CD4-positive, alpha-beta T cell treated with Interleukin-4 for 4 hours (primary cell): ENCODE results near the gene ARL6IP4.

Experiments used
- DNase-seq: peaks from one replicate; pipeline ENCODE4 v3.0.0-alpha.2; 2020

ARL6IP4 gene

DNA sequence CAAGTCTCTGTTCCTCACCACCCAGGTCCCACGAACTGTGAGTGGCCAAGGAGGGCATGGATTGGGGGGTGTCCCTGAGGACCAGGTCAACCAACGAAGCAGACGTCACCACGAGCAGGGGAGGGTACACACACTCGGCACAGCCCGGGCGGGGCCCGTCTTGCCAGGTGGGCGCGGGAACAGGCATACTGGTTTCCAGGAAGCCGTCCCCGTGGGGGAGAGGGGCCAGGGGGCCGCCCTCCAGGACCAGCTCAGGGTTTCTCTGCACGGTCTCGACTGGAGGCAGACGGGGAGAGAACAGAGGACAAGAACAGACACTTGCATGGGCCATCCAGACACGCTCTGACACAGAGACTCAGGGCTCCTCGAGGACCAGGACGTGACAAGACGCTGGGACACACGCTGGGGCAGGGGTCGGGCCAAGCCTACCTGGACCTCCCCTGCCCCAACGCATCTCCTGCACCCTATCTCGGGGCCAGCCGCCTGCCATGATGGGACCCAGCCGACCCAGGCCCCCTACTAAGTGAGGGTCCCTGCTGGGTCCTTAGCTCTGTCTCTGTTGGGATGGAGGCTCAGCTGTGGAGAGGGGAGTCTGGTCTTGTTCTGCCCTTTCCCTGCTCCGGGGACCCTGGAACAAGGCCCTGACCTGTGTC lies 11.3 kb downstream of the ARL6IP4 start:
- no peak for DNase-seq

GRCh38 chr12:122992386-122992785 lies 11.9 kb downstream of the ARL6IP4 start:
- DNase-seq: no peak

- no peak for DNase-seq
These were observed 13.7 kb downstream of the ARL6IP4 start for GRCh38 chr12:122994140-122994675.

DNA sequence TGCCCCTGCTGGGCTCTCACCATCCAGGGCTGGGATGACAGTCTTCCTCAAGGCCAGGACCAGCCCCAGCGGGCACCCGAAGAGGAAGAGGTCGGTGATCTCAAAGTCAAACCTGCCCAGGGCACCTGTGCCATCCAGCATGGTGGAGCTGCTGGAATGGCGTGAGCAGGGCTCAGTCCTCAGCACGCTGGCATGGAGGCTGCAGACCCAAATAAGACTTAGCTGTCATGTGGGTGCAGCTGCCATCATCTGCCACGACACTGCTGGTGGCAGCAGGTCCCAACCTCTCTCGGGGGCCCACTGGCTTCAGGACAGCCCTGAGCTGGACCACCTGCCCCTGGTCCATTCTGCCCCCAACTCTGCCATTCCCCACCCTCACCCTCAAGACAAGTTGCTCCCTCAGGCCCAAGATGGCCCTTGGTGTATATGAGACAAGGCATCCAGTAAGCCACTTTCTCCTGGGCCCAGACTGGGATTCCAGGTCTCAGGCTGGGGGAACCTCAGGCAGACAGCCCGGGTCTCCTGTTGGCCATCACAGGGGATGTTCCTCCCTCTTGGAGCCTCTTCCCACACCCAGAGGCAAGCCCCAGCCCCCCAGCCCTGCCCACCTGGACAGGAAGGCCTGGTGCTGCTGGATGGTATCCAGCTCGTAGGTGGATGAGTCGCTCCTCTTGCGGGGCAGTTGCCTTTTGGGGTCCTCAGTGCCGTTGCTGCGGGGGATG lies 14.5 kb downstream of the ARL6IP4 start:
- DNase-seq: no peak

DNA sequence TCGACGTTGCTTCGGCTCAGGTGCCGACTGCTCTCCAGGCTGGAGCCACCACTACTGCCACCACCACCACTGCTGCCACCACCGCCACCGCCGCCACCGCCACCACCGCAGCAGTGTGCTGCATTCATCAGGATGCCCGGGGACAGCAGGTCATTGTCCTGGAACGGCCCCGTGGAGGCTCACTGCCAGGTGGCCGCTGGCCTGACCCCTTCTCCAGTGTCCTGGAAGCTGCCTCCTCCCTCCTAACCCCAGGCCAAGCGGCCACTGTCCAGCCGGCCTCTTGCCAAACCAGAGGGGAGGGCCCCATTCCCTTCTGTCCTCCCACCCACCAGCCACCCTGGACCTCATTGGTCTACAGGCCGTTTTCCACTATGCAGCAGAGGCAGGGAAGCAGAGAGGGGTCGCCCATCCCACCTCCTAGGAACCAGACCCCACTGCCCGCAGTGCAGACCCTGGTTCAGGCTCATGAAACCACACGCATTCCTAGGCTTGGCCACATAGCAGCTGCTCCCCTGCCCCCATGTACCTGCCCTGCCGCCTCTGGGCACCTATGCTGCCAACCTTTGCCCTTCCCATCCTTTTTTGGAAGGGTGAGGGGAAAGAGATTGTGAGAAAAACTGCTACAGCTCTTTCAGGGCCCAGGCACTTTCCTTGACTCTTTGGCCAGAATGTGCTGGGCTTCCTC lies 15.2 kb downstream of the ARL6IP4 start:
- no peak for DNase-seq

GRCh38 chr12:122996188-122996601 lies 15.7 kb downstream of the ARL6IP4 start:
- DNase-seq: no peak

- DNase-seq: no peak
These were observed 16.3 kb downstream of the ARL6IP4 start for GRCh38 chr12:122996621-122997342.

DNA sequence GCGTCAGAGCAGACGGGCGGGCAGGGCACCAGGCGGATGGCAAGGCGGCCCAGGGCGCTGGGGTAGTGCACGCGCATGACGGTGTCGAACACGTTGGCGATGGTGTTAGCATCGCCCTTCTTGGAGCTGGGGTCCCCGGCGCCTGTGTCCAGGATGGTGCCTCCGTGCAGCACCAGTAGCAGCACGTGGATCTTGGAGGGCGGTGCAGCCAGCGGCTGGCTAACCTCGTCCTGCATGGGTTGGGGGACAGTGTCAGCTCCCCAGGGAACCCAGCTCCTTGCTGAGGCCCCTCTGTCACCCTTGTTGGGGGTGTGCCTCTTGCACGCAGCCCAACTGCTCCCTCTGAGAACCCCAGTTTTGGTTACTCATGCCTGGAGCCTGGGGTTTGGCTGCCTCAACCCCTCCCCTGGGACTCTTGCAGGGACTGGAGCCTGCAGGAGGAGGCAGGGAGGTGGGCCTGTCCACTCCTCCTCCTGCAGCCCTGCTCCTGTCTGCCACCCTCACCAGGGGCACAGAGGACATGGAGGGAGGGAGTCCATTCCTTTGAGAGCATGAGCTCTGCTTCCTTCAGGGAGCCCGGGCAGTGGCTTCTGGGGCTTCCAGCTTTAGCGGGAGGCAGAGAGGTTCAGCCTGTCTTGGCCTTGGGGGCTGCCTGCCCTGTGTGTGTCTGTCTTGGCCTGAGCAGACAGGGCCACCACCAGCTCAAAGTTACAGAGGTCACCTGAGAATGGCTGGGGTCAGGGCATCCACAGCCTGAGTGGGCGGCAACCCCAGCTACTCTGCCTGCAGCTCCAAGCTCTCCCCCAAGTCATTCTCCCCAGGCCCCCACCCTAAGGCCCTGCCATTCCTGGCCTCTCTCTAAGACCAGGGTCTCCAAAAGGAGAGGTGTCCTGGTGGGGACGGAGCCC lies 17.1 kb downstream of the ARL6IP4 start:
- DNase-seq: no peak

DNA sequence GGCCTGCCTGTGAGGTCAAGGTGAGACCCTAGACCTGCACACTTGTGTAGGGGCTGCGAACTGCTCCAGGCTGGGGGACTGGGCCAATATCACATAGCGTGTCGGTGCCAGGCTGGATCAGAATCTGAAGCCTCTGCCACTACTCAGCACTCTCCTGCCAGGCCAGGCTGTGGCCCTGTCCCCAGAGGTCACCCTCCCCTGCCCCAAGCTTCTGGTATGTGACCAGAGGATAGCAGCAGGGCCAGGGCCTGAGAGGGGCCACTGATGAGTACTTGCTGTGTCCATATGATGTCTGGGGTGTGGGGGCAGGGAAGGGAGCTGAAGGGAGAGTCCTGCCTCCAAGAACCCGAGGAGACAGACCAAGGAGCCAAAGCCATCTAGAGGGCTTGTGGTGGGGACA lies 17.8 kb downstream of the ARL6IP4 start:
- no peak for DNase-seq

GRCh38 chr12:122999196-122999946 lies 18.9 kb downstream of the ARL6IP4 start:
- no peak for DNase-seq

- DNase-seq: no peak
These were observed 19.5 kb downstream of the ARL6IP4 start for GRCh38 chr12:122999986-123000420.

DNA sequence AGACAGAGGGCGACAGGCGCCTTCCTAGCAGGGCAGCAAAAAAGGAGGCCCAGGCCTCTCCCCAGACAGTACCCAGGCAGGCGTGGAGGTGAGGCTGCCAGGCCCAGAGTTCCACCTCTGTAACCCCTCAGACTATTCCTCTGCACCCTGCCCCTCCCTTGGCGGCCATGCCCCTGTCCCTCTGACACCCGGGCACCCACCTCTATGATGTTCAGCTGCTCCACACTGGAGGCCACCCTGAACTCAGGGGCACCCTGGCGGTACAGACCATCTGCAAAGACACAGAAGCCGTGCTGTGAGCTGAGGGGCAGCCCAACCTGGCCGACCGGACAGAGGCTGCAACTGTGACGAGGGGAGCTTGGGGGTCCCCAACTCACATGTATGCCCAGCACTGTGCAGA lies 20.1 kb downstream of the ARL6IP4 start:
- no peak for DNase-seq

DNA sequence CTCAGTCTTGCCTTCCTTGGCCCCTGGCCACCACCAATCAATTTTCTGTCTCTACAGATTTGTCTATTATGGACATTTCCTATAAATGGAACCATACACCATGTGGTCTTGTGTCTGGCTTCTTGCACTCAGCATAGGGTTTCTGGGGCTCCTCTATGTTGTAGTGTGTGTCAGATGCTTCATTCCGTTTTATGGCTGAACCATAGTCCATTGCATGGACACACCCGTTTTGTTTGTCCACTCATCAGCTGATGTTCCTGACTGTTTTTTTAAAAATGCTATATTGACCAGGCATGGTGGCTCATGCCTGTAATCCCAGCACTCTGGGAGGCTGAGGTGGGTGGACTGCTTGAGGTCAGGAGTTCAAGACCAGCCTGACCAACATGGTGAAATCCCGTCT lies 21.0 kb downstream of the ARL6IP4 start:
- DNase-seq: no peak

DNA sequence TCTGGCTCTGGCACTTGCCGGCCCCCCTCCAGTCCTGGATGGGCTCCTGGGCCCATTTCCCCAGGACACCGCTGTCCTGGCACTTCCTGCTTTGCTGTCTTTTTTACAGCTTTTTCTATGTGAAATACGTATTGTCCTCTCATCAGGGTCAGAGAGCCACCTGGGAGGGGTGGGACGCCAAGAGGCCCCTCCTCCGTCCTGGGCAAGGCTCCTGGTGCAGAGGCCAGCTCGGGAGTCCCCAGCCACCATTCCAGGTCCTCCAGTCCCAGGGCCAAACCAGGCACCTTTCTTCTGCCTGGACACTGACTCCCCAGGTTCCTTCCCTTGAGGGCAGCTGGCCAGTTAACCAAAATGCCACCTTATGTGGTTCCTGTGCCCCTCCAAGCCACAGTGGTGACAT lies 22.8 kb downstream of the ARL6IP4 start:
- DNase-seq: no peak

- no peak for DNase-seq
These were observed 23.8 kb downstream of the ARL6IP4 start for GRCh38 chr12:123004287-123004686.

DNA sequence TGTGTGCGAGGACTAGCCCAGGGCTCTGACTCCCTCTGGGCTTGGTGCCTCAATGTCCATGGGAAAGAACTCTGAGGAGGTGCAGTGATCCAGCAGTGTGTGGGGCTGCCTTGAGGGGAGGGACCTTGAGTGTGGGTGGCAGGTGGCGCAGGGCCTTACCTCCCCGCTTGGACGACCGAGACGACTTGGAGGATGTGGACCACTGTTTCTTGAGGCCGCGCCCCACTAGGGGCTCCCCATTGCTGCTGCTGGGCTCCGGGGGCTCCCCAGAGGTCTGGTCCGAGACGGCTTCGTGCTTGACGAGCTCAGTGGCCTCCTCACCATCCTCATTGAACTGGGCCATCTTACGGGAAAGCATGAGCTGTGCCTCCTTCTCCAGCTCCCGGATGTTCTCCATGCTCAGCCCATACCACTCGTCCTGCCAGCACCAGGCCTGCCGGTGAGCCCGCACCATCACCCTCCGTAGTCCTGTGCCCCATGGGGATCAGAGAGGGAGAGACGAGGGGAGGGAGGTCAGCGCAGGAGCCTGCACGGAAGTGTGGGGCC lies 24.7 kb downstream of the ARL6IP4 start:
- no peak for DNase-seq

- no peak for DNase-seq
These were observed 26.5 kb downstream of the ARL6IP4 start for GRCh38 chr12:123006977-123007376.

DNA sequence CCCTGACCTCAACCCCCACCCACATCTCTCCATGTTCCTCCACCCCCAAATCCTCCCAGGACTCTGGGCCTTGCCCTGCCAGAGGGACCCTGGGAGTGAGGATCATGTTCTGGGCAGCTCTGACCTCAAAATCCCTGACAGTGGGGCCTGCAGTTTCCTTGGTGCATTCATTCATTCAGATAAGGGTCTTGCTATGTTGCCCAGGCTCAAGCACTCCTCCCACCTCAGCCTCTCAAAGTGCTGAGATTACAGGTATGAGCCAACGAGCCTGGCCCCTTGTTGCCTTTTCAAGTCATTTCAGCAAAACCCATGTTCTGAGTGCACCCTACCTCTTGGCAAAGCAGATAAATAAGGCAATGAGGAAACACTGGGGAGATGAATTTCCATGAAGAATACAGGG lies 29.6 kb downstream of the ARL6IP4 start:
- DNase-seq: no peak

DNA sequence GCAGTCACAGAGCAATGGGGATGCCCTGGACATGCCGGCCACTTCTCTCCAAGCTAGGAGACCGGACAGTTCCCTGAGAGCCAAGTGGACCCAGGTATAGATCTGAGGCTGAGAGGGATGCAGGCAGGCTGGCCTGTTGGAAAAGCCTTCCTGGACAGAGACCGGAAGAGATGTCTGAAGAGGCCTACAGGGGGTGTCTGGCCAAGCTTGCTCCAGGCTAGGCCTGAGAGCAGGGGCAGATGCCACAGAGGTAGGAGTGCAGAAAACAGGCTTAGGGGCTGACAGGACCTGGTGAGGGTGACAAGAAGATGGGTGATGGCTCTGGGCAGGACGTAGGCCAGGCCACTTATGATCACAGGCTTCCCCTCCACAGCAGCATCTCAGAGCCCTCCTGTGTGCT lies 30.2 kb downstream of the ARL6IP4 start:
- no peak for DNase-seq

DNA sequence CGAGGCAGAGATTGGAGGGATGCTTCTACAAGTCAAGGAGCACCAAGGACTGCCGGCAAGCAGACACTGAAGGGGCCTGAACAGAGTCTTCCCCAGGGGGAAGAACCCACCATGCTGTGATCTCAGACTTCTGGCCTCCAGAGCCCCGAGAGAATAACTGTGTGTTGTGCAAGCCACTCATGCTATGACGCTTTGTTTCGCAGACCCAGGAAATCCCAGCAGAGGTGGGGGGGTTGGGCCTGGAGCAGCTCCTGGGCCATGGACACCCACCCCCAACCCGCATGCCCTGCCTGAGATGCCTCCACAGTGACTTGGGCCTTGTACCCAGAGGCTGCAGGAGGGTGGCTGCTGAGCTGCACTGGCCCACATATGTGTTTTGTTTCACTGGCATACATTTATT lies 31.2 kb downstream of the ARL6IP4 start:
- DNase-seq: no peak
